GM23338 (cell line): ENCODE data around the gene ANKS1B.

Source experiments
- CREB1 ChIP-seq: fragments of 250-450 bp; sonication (Bioruptor Pico); IDR thresholded peaks from 2 replicates; pipeline ENCODE4 v1.5.0; 2020; ENCODE audit warnings: low read depth, mild to moderate bottlenecking, moderate library complexity
- CTCF ChIP-seq, 2 experiments: fragments of 200-600 bp in 1 of 2; sonication (generic) in 1 of 2; conservative IDR thresholded peaks; 2 replicates each; pipeline versions ENCODE4 v1.5.1 to v1.6.1; 2016 to 2017; ENCODE audit warnings: antibody characterized with exemption in 2 of 2, low read depth in 2 of 2, mild to moderate bottlenecking in 2 of 2, moderate library complexity in 1 of 2
- POLR2AphosphoS5 ChIP-seq: IDR thresholded peaks from 2 replicates; pipeline ENCODE4 v1.6.1; 2016; ENCODE audit warnings: antibody characterized with exemption, low read depth

- TF ChIP-seq CTCF (conservative IDR thresholded peaks at IDR 0.05; ENCODE audit: low read depth in 2 of 2) (no peak), POLR2AphosphoS5 (no peak), CREB1 (CRISPR knock-in tag) (no peak)
These were observed 1240.1 kb downstream of the ANKS1B start for GRCh38 chr12:98744680-98745079.
